ENCODE results near the gene DPP7. TPM values are rescaled to one million over a fixed set of nuclear protein-coding genes. Genes with fewer than 3 reads are reported as not detected.

The DPP7 gene
- total RNA-seq, 4 donors from 2014 or later, result 71.4 to 139 (median 96.5) TPM

GRCh38 chr9:137097761-137098462 lies 16.6 kb downstream of the DPP7 start:
- WGBS, result 95% methylated on average over 4 of the region's 20 CpGs
- no peak overlapping the region for H3K4me3 ChIP-seq
- TF ChIP-seq EP300 (IDR thresholded peaks at IDR 0.05) (no peak), POLR2AphosphoS5 (IDR thresholded peaks at IDR 0.05) (no peak), CTCF (IDR thresholded peaks at IDR 0.05) (no peak), POLR2A (IDR thresholded peaks at IDR 0.05) (no peak)
- peaks cover 74% of the 10 kb centered on the region for H3K36me3 ChIP-seq
- H3K27ac ChIP-seq, result no peak overlapping the region
- H3K27me3 ChIP-seq, result no peaks in the 10 kb centered on the region
- no peaks in the 10 kb centered on the region for H3K9me3 ChIP-seq
- DNase-seq (ENCODE audit: low spot score in 2 of 2), result no peak
- no peaks in the 10 kb centered on the region for H3K4me1 ChIP-seq

GRCh38 chr9:137096785-137097546 lies 17.6 kb downstream of the DPP7 start:
- no peak overlapping the region for H3K27ac ChIP-seq
- no peaks in the 10 kb centered on the region for H3K27me3 ChIP-seq
- 96% methylated on average over 20 of the region's 31 CpGs for WGBS
- H3K4me3 ChIP-seq, result no peak overlapping the region
- TF ChIP-seq POLR2AphosphoS5 (IDR thresholded peaks at IDR 0.05) (no peak), CTCF (IDR thresholded peaks at IDR 0.05) (no peak), EP300 (IDR thresholded peaks at IDR 0.05) (no peak), POLR2A (IDR thresholded peaks at IDR 0.05) (no peak)
- H3K36me3 ChIP-seq, result peaks cover 72% of the 10 kb centered on the region
- H3K9me3 ChIP-seq, result no peaks in the 10 kb centered on the region
- no peak for DNase-seq (ENCODE audit: low spot score in 2 of 2)
- H3K4me1 ChIP-seq, result no peaks in the 10 kb centered on the region

- Histone ChIP-seq H3K27me3 (no peaks in the 10 kb centered on the region), H3K4me1 (no peaks in the 10 kb centered on the region), H3K9me3 (no peaks in the 10 kb centered on the region), H3K4me3 (no peak overlapping the region), H3K27ac (no peak overlapping the region), H3K36me3 (peaks cover 71% of the 10 kb centered on the region)
- DNase-seq (ENCODE audit: low spot score in 2 of 2), result no peak
- WGBS, result 76% methylated on average over 27 of the region's 30 CpGs
- TF ChIP-seq EP300 (IDR thresholded peaks at IDR 0.05) (no peak), POLR2AphosphoS5 (IDR thresholded peaks at IDR 0.05) (no peak), POLR2A (IDR thresholded peaks at IDR 0.05) (no peak), CTCF (IDR thresholded peaks at IDR 0.05) (no peak)
These were observed 18.6 kb downstream of the DPP7 start for GRCh38 chr9:137095664-137096517.

GRCh38 chr9:137089232-137089947 lies 25.1 kb downstream of the DPP7 start:
- Histone ChIP-seq H3K27ac (peak overlapping the region; percentile 40), H3K27me3 (no peaks in the 10 kb centered on the region), H3K4me1 (peaks cover 53% of the 10 kb centered on the region), H3K4me3 (no peak overlapping the region), H3K9me3 (no peaks in the 10 kb centered on the region), H3K36me3 (peaks cover 36% of the 10 kb centered on the region)
- no peak for TF ChIP-seq POLR2A (IDR thresholded peaks at IDR 0.05)
- TF ChIP-seq EP300 (IDR thresholded peaks at IDR 0.05), result no peak
- no peak for TF ChIP-seq CTCF (IDR thresholded peaks at IDR 0.05)
- no peak for TF ChIP-seq POLR2AphosphoS5 (IDR thresholded peaks at IDR 0.05)
- 53% methylated on average over 11 of the region's 11 CpGs for WGBS
- DNase-seq (ENCODE audit: low spot score in 2 of 2), result peak in 1 of 2 donors; percentile 59

Measured in suprapubic skin (tissue), 4 donors.